NCI-H2029 (cell line): ENCODE results near the gene CFAP65.

Experiments
- DNase-seq: peaks from one replicate; lab custom pipeline; 2025; lab: John Stamatoyannopoulos, UW

Gene CFAP65

DNA sequence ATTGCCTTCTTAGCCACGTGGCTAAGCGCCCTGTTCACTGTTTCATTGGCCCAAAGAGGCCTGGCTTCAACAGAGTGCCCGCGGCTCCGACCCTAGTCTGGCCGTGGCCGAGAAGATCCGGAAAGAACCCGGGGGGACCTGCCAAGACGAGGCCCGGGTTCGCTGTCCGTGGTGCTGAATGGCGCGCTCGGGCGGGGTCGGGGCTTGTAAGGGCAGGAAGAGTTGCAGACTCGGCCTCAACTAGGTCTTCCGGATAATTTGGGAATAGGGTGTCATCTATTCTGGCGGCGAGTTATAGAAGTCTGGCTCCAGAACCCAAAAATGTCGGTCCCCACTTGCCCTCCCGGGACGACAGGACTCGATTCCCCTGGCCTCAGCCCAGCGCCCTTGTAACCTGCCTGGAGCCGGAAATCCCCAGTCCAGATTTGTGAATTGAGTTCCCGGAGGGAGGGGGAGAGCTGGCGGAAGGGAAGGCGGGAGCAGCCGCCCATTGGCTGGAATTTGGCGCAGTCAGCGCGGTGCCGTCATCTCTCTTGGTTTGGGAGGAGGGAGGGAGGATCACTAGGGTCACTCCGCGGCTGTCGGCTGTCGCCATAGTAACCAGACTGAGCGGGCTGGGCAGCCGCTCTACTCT, 78.3 kb downstream of the CFAP65 start:
- DNase-seq, result peak; percentile 97

DNA sequence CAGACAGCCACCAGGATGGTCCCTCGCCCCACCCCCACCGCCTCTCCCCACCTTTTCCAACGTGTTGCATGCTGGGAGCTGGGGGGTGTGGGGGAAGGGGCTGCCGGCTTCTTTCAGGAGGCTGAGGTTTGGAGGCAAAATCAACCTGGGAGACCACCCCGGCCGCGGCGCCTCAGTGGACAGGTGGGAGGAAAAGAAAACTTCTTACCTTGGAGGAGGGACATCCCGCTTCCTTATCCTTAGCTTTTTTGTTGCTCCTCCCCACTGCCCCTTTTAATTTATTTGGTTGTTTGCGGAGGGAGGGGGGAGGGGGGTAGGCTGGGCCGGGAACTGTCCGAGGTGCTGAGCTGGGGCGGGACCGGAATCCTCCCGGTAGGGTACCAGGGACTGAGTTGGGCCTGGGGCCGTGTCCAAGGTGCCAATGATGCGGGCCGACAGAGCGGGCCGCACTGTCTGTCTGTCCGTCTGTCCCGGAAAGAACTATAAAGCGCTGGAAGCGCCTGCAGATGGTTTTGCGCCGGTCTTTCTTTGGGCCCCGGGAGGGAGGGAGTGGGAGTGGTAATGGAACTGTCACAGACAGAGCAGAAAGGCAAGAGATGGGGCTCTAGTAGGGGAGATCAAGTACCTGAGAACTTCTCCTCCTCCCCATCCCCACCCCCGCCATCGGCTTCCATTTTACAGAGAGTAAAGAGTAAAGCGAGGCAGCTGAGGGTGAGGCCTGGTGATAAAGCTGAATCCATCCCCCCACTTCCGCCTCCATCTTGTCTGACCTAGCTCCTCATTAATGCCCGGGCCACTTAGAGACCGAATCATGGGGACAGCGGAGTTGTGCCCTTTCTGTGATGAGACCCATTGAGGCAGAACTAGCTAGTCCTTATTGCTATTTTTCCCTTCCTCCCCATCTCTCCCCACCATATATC, 79.4 kb downstream of the CFAP65 start:
- peak; percentile 46 for DNase-seq

DNA sequence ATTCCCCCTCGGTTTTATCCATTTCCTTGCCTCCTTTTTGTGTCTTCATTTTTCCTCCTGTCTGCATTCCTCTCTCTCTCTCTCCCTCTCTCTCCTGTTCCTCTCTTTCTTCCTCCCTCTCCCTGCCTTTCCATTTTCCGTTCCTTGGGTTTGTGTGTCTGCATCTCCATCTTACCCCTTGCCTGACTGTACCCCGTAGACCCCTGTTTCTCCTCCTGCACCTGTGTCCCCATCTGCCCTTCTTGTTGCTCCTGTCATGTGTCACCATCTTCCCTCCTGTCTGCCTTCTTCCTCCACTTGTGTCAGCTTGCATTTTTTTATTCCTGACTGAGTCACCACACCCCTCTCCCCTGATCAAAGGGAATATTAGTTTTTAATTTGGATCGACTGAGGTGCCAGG, 80.1 kb downstream of the CFAP65 start:
- no peak for DNase-seq

DNA sequence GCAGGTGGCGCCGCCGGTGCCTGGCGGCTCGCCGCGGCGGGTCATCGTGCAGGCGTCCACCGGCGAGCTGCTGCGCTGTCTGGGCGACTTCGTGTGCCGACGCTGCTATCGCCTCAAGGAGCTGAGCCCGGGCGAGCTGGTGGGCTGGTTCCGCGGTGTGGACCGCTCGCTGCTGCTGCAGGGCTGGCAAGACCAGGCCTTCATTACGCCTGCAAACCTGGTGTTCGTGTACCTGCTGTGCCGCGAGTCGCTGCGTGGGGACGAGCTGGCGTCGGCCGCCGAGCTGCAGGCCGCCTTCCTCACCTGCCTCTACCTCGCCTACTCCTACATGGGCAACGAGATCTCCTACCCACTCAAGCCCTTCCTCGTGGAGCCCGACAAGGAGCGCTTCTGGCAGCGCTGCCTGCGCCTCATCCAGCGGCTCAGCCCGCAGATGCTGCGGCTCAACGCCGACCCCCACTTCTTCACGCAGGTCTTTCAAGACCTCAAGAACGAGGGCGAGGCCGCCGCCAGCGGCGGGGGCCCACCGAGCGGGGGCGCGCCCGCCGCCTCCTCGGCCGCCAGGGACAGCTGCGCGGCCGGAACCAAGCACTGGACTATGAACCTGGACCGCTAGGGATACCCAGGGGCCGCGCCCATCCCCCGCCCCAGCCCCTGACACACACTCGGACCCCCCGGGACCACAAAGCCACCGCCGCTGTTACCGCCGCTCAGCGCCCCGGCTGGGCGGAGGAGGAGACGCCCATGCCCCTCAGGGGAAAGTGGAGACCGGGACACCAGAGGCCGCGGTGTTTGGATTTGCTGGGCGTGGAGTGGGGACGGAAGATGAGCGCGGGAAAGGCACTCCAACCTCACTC, 80.8 kb downstream of the CFAP65 start:
- DNase-seq, result no peak

DNA sequence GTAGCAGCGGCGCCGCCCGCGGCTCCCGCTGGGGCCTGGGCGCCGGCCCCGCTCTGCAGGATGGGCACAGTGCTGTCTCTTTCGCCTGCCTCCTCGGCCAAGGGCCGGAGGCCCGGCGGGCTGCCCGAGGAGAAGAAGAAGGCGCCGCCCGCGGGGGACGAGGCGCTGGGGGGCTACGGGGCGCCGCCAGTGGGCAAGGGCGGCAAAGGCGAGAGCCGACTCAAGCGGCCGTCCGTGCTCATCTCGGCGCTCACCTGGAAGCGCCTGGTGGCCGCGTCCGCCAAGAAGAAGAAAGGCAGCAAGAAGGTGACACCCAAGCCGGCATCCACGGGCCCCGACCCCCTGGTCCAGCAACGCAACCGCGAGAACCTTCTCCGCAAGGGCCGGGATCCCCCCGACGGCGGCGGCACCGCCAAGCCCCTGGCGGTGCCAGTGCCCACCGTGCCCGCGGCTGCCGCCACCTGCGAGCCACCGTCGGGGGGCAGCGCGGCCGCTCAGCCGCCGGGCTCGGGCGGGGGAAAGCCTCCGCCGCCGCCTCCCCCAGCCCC, 81.5 kb downstream of the CFAP65 start:
- DNase-seq, result no peak

DNA sequence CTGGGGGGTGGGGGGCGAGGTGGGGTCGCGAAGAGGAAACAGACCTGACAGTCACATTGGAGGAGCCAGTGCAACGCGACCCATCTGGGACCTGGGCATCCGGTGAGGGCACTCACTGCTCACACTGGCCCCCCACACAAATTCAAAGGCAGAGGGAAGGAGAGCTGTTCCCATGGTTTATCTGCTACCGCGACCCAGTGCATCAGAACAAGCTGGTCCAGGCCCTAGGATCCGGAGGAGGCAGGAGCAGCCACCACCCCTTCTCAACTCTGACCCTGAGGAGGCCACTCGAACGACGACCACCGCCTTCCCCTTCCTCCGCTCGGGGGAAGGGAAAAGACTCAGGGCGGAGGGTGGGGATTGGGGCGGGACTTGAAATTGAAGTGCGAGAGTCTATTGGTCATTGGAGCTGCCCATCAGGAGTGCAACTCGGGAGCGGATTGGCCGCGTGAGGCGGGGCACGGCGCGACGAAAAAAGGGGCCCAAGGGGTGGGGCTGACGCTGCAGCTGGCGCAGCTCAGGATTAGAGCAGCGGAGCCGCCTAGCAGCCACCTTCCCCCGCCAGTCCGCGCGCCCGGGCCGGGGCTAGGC, 82.1 kb downstream of the CFAP65 start, which contains the start of gene CDK5R2:
Gene CDK5R2, plus strand, starts transcription at position 526 of the 591 bp plus-strand sequence. CDS start 155 bp downstream, outside the sequence.
- peak; percentile 79 for DNase-seq

DNA sequence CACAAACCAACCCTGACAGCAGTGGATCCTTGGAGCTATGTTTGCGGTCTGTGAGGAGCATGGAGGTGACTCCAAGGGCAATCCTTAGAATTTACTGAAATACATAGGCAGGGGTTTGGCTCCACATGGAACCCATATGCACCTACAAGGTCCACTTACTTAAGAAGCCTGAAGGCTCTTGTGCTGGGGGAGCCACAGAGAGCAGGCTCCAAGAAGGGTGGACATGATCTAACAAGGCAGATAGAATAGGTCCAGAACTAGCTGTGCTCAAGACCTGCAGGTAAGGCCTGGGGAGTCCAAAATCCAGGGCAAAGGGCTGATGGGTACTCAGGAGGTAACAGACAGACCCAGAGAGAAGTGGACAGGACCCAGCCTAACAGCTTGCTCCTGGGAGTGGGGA, 83.0 kb downstream of the CFAP65 start:
- no peak for DNase-seq

DNA sequence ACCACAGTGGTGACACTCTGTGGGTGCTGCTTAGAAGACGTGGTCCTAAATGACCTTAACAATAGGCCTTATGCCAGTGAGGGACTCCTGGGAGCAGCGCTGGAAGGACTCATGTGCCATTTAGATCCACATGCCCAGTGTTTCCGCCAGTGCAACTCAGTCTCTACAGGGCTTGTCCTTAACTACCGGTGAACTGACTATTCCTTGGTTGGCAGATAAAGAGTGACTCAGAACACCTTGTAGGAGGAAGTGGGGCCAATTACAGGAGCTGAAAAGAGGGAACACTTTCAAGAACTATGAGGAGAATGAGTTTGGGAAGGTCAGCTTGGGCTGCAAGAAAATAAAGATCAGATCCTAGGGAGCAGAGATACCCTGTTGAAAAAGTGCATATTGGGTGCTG, 83.6 kb downstream of the CFAP65 start:
- DNase-seq, result no peak

DNA sequence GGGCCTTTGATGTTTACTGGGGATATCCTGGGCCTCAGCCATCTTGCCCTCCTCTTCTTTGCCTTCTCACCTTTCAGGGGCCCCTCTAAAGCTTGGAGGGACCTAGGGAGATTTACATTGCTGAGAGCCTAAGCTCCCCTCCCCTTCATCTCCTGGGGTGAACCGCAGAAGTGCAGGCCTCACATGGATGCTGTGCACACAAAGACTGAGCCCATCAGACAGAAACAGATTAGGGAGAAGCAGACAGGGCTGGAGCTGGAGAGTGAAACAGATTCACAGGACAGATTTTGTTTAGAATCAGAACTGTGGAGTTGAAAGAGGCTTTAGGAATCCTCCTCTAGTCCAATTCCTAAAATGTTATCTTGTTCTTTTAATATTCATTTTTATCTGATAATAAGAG, 85.3 kb downstream of the CFAP65 start:
- no peak for DNase-seq

DNA sequence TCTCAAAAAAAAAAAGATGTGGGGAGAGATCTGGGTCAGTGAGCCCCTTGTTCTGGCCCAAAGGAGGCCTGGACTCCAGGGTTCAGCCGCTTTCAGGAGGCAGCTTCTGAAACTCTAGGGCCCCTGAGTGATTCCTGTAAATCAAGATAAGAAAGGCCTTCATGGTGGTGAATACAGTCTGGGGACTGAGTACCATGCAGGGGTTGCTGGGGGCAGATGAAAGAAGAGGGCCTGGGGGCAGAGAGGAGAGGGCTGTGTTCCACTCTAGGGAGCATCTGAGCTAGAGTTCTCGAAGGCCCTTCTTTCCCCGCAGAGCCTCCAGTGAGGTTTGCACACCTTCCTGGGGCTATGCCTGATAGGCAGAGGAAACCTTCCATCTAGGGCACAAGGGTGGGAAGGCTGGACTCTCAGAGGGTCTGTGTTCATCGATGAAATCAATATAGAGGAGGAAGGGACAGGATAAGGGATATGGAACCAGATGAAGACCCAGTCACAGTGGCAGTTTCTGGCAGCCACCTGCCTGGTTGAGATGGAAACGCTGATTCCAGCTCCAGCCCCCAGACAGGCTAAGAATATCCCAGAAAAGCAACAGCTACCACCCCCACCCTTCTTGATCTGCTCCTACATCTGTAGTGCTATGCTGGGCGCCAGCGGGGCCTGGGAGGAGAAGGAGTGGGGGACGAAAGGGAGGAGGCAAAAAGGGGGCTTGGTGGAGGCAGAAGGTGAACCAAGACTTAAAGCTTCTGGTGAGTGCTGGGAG, 86.6 kb downstream of the CFAP65 start:
- DNase-seq, result no peak

DNA sequence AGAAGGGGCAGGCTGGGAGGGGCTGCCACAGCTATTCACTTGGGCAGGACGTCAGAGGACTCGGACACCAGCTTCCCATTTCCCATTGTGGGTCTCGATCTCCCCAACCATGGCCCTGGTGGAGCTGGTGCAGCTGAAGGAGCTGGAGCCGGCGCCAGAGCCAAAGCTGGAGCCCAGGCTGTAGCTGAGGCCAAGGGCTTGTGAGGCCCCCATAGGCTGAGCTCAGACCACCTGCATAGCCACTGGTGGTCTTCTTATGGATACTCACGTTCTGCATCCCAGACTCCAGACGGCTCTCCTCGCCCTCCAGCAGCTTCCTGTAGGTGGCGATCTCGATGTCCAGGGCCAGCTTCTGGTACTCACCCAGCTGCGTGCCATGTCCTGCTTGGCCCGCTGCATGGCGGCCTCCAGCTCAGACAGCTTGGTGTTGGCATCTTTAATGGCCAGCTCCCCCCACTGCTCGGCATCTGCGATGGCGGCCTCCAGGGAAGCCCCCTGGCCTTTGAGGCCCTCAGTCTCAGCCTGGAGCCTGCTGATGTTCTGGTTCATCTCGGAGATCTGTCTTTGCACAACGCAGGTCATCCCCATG, 87.9 kb downstream of the CFAP65 start:
- DNase-seq, result no peak
